HEK293 (cell line): Measurements from ENCODE around the gene SERINC4.
A peak's percentile ranks its signal among the peaks of the same experiment; 100 is the strongest.

Source experiments
- CTCF ChIA-PET: fragments of 350-600 bp; formaldehyde crosslinking; extraction: SDS; loops from one replicate; lab custom pipeline; 2021; ENCODE audit warnings: antibody characterized with exemption; lab: Yijun Ruan, JAX
- POLR2A ChIA-PET: fragments of 300-600 bp; formaldehyde crosslinking; extraction: SDS; loops from one replicate; lab custom pipeline; 2020; ENCODE audit warnings: antibody characterized with exemption, inconsistent platforms; lab: Yijun Ruan, JAX
- H3K27ac ChIP-seq: fragments of 200-500 bp; sonication (Bioruptor generic); 2 replicates; pipeline ENCODE4 v1.5.1; 2014; ENCODE audit warnings: low read depth, low read length, control low read depth, inconsistent platforms; ENCODE audit errors: extremely low read depth
- H3K36me3 ChIP-seq, 2 experiments: fragments of 200-500 bp in 1 of 2; sonication (Bioruptor generic) in 1 of 2; 1 replicate in 1 of 2; 2 replicates in 1 of 2; pipeline ENCODE4 v1.5.1; 2014 to 2017; ENCODE audit warnings: inconsistent platforms in 2 of 2, low read length in 2 of 2; ENCODE audit not compliant: control insufficient read depth in 2 of 2, insufficient read depth in 1 of 2
- H3K4me1 ChIP-seq: fragments of 200-500 bp; sonication (Bioruptor generic); 2 replicates; pipeline ENCODE4 v1.5.1; 2014; ENCODE audit warnings: mild to moderate bottlenecking, low read length, inconsistent platforms; ENCODE audit not compliant: control insufficient read depth, insufficient read depth
- H3K4me3 ChIP-seq: 2 replicates; pipeline ENCODE4 v1.5.1; 2011; ENCODE audit warnings: low read depth, mild to moderate bottlenecking, control low read depth, low read length, moderate library complexity
- H3K9me3 ChIP-seq: fragments of 200-500 bp; sonication (Bioruptor generic); 2 replicates; pipeline ENCODE4 v1.5.1; 2014; ENCODE audit warnings: low read depth, low read length, inconsistent platforms; ENCODE audit not compliant: control insufficient read depth, insufficient read depth
- EGR2 ChIP-seq: fragments of 450-650 bp; formaldehyde crosslinking; IDR thresholded peaks from 2 replicates; pipeline ENCODE4 v1.5.1; 2016; ENCODE audit warnings: low read depth, missing biosample characterization, missing genetic modification characterization
- HOXD13 ChIP-seq: sonication (generic); formaldehyde crosslinking; IDR thresholded peaks from 2 replicates; pipeline ENCODE4 v1.8.0; 2022; ENCODE audit warnings: missing genetic modification reagents, borderline replicate concordance
- MEIS1 ChIP-seq: sonication (generic); formaldehyde crosslinking; IDR thresholded peaks from 2 replicates; pipeline ENCODE4 v1.8.1; 2022; ENCODE audit warnings: missing genetic modification reagents, mild to moderate bottlenecking, borderline replicate concordance
- ZBTB1 ChIP-seq: fragments of 450-650 bp; formaldehyde crosslinking; IDR thresholded peaks from 2 replicates; pipeline ENCODE4 v1.5.1; 2016; ENCODE audit warnings: missing biosample characterization, missing genetic modification characterization
- ZFHX2 ChIP-seq: fragments of 450-650 bp; formaldehyde crosslinking; conservative IDR thresholded peaks from 2 replicates; pipeline ENCODE4 v1.5.1; 2016; ENCODE audit warnings: missing biosample characterization, missing genetic modification characterization
- ZNF121 ChIP-seq: fragments of 450-650 bp; formaldehyde crosslinking; IDR thresholded peaks from 2 replicates; pipeline ENCODE4 v1.5.1; 2016; ENCODE audit warnings: missing biosample characterization, missing genetic modification characterization
- ZNF214 ChIP-seq: fragments of 450-650 bp; formaldehyde crosslinking; IDR thresholded peaks from 2 replicates; pipeline ENCODE4 v1.5.1; 2017; ENCODE audit warnings: missing biosample characterization, mild to moderate bottlenecking, missing genetic modification characterization, borderline replicate concordance
- ZNF335 ChIP-seq: fragments of 450-650 bp; formaldehyde crosslinking; conservative IDR thresholded peaks from 2 replicates; pipeline ENCODE4 v1.5.1; 2016; ENCODE audit warnings: missing biosample characterization, missing genetic modification characterization
- ZNF426 ChIP-seq: fragments of 450-650 bp; formaldehyde crosslinking; IDR thresholded peaks from 2 replicates; pipeline ENCODE4 v1.5.1; 2017; ENCODE audit warnings: missing biosample characterization, missing genetic modification characterization, mild to moderate bottlenecking, inconsistent platforms, moderate library complexity
- ZNF560 ChIP-seq: fragments of 450-650 bp; formaldehyde crosslinking; IDR thresholded peaks from 2 replicates; pipeline ENCODE4 v1.5.1; 2017; ENCODE audit warnings: missing biosample characterization, missing genetic modification characterization, borderline replicate concordance
- ZNF629 ChIP-seq: fragments of 450-650 bp; formaldehyde crosslinking; IDR thresholded peaks from 2 replicates; pipeline ENCODE4 v1.5.1; 2017; ENCODE audit warnings: missing biosample characterization, missing genetic modification characterization
- ZNF785 ChIP-seq: fragments of 450-650 bp; formaldehyde crosslinking; IDR thresholded peaks from 2 replicates; pipeline ENCODE4 v1.5.1; 2016; ENCODE audit warnings: missing biosample characterization, missing genetic modification characterization
- ZNF837 ChIP-seq: fragments of 450-650 bp; formaldehyde crosslinking; IDR thresholded peaks from 2 replicates; pipeline ENCODE4 v1.5.1; 2016; ENCODE audit warnings: missing biosample characterization, missing genetic modification characterization
- TF ChIP-seq, protein P1 (sequence below): fragments of 450-650 bp; formaldehyde crosslinking; IDR thresholded peaks from 2 replicates; pipeline ENCODE4 v1.5.1; 2017; ENCODE audit warnings: missing biosample characterization, missing genetic modification characterization
- TF ChIP-seq, protein P2 (sequence below): fragments of 450-650 bp; formaldehyde crosslinking; IDR thresholded peaks from 2 replicates; pipeline ENCODE4 v1.5.1; 2016; ENCODE audit warnings: missing biosample characterization, missing genetic modification characterization
- TF ChIP-seq, protein P3 (sequence below): fragments of 450-650 bp; formaldehyde crosslinking; conservative IDR thresholded peaks from 2 replicates; pipeline ENCODE4 v1.5.1; 2016; ENCODE audit warnings: low read depth, missing biosample characterization, missing genetic modification characterization
- TF ChIP-seq, protein P4 (sequence below): fragments of 450-650 bp; formaldehyde crosslinking; IDR thresholded peaks from 2 replicates; pipeline ENCODE4 v1.5.1; 2016; ENCODE audit warnings: missing biosample characterization, missing genetic modification characterization

Gene SERINC4

DNA sequence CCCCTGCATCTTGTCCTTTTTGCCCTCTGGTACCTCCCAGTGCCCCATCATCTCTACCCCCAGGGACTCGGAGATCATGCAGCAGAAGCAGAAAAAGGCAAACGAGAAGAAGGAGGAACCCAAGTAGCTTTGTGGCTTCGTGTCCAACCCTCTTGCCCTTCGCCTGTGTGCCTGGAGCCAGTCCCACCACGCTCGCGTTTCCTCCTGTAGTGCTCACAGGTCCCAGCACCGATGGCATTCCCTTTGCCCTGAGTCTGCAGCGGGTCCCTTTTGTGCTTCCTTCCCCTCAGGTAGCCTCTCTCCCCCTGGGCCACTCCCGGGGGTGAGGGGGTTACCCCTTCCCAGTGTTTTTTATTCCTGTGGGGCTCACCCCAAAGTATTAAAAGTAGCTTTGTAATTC lies 6.4 kb downstream of the SERINC4 start (continued):
- TF ChIP-seq, protein P1, sequence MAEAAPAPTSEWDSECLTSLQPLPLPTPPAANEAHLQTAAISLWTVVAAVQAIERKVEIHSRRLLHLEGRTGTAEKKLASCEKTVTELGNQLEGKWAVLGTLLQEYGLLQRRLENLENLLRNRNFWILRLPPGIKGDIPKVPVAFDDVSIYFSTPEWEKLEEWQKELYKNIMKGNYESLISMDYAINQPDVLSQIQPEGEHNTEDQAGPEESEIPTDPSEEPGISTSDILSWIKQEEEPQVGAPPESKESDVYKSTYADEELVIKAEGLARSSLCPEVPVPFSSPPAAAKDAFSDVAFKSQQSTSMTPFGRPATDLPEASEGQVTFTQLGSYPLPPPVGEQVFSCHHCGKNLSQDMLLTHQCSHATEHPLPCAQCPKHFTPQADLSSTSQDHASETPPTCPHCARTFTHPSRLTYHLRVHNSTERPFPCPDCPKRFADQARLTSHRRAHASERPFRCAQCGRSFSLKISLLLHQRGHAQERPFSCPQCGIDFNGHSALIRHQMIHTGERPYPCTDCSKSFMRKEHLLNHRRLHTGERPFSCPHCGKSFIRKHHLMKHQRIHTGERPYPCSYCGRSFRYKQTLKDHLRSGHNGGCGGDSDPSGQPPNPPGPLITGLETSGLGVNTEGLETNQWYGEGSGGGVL, result no peak
- no peak for TF ChIP-seq ZNF214 (tag by site-specific recombination)
- no peak for TF ChIP-seq ZBTB1 (tag by site-specific recombination)
- TF ChIP-seq HOXD13 (CRISPR knock-in tag), result no peak
- no peak for TF ChIP-seq ZNF121 (tag by site-specific recombination)
- no peak for TF ChIP-seq ZNF426 (tag by site-specific recombination)
- TF ChIP-seq ZNF560 (tag by site-specific recombination), result no peak
- TF ChIP-seq ZNF837, result no peak
- TF ChIP-seq ZNF785, result no peak
- TF ChIP-seq MEIS1 (CRISPR knock-in tag), result no peak
- TF ChIP-seq, protein P2, sequence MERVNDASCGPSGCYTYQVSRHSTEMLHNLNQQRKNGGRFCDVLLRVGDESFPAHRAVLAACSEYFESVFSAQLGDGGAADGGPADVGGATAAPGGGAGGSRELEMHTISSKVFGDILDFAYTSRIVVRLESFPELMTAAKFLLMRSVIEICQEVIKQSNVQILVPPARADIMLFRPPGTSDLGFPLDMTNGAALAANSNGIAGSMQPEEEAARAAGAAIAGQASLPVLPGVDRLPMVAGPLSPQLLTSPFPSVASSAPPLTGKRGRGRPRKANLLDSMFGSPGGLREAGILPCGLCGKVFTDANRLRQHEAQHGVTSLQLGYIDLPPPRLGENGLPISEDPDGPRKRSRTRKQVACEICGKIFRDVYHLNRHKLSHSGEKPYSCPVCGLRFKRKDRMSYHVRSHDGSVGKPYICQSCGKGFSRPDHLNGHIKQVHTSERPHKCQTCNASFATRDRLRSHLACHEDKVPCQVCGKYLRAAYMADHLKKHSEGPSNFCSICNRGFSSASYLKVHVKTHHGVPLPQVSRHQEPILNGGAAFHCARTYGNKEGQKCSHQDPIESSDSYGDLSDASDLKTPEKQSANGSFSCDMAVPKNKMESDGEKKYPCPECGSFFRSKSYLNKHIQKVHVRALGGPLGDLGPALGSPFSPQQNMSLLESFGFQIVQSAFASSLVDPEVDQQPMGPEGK (tag by site-specific recombination), result no peak
- TF ChIP-seq ZNF629 (tag by site-specific recombination), result no peak

DNA sequence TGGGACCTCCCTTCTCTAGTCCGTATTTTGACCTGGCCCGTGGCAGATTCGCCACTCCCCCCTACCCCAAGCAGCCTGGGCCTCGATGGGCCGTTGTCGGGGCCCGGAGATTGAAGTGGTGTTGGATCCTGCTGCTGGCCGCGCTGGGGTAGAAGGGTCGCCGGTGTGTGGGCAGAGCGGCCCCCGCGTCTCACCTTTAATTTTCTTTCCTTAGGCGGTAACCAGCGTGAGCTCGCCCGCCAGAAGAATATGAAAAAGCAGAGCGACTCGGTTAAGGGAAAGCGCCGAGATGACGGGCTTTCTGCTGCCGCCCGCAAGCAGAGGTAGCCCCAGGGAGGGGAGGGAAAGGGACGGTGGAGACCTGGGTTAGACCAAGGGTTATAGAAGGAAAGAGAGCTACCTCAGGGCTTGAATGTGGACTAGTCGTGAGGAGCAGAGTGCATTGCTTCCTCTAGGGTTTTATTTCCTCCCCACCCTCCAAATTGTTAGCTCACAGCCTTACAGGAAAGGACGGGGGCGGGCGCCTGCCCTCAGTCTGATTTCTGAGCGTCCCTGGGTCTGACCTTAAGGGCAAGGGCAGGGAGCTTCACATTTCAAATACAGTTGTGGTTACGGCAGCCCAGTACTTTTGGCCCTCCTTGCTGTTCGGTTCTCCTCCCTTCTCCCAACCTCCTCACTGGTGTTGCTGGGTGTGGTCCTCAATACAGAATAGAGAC lies 7.1 kb downstream of the SERINC4 start:
- no peaks in the 10 kb centered on the region for H3K9me3 ChIP-seq
- H3K27ac ChIP-seq, result peak overlapping the region; percentile 60; the same call in 1 of the 2 replicates
- H3K4me1 ChIP-seq, result no peaks in the 10 kb centered on the region
- ChIA-PET POLR2A (interaction anchor here (2.0 kb wide), 1 partner anchor 32 kb away, joined by 12 read pairs; the partner anchor contains the start of gene MFAP1), CTCF (interaction anchor here (0.5 to 1.0 kb wide), 2 partner anchors 16 to 485 kb away, joined by 4 read pairs; partner anchors contain the start of gene ELL3)
- 0 out of 2 replicates have a peak, but pooled peaks have one; percentile 45 for TF ChIP-seq ZFHX2 (tag by site-specific recombination)
- TF ChIP-seq EGR2, result peak; percentile 46; the same call in 1 of the 2 replicates
- TF ChIP-seq, protein P3, sequence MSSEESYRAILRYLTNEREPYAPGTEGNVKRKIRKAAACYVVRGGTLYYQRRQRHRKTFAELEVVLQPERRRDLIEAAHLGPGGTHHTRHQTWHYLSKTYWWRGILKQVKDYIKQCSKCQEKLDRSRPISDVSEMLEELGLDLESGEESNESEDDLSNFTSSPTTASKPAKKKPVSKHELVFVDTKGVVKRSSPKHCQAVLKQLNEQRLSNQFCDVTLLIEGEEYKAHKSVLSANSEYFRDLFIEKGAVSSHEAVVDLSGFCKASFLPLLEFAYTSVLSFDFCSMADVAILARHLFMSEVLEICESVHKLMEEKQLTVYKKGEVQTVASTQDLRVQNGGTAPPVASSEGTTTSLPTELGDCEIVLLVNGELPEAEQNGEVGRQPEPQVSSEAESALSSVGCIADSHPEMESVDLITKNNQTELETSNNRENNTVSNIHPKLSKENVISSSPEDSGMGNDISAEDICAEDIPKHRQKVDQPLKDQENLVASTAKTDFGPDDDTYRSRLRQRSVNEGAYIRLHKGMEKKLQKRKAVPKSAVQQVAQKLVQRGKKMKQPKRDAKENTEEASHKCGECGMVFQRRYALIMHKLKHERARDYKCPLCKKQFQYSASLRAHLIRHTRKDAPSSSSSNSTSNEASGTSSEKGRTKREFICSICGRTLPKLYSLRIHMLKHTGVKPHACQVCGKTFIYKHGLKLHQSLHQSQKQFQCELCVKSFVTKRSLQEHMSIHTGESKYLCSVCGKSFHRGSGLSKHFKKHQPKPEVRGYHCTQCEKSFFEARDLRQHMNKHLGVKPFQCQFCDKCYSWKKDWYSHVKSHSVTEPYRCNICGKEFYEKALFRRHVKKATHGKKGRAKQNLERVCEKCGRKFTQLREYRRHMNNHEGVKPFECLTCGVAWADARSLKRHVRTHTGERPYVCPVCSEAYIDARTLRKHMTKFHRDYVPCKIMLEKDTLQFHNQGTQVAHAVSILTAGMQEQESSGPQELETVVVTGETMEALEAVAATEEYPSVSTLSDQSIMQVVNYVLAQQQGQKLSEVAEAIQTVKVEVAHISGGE (tag by site-specific recombination), result no peak
- TF ChIP-seq, protein P4, sequence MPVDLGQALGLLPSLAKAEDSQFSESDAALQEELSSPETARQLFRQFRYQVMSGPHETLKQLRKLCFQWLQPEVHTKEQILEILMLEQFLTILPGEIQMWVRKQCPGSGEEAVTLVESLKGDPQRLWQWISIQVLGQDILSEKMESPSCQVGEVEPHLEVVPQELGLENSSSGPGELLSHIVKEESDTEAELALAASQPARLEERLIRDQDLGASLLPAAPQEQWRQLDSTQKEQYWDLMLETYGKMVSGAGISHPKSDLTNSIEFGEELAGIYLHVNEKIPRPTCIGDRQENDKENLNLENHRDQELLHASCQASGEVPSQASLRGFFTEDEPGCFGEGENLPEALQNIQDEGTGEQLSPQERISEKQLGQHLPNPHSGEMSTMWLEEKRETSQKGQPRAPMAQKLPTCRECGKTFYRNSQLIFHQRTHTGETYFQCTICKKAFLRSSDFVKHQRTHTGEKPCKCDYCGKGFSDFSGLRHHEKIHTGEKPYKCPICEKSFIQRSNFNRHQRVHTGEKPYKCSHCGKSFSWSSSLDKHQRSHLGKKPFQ (tag by site-specific recombination), result no peak
- no peak for TF ChIP-seq ZNF335 (tag by site-specific recombination)
- H3K4me3 ChIP-seq, result peak overlapping the region; percentile 97
- peaks cover 0 to 43% of the 10 kb centered on the region in 2 experiments; a peak in 1 of 3 replicates for H3K36me3 ChIP-seq
